Caco-2 (cell line): ENCODE measurements around the gene CCR3. TPM values are rescaled to one million over a fixed set of nuclear protein-coding genes. Genes with fewer than 3 reads are reported as not detected.

Experiments
- BruUV-seq: library from RNA; stranded (reverse); fragments of 400-500 nt; replicated peaks from 2 replicates; lab custom pipeline; 2021; lab: Mats Ljungman, UMichigan
- CTCF ChIA-PET: fragments of 300-600 bp; sonication (Branson Sonifier 250); formaldehyde crosslinking; loops from one replicate; lab custom pipeline; 2022; ENCODE audit warnings: antibody characterized with exemption; lab: Charles Lee
- POLR2A ChIA-PET: fragments of 300-600 bp; sonication (Branson Sonifier 250); formaldehyde crosslinking; loops from one replicate; lab custom pipeline; 2022; ENCODE audit warnings: antibody characterized with exemption; lab: Charles Lee
- DNase-seq, 2 experiments: peaks; one replicate each; pipeline versions ENCODE4 v3.0.0 to v3.0.0-alpha.2; 2020 to 2022
- H3K27me3 ChIP-seq: replicated peaks from 2 replicates; pipeline ENCODE4 v1.6.0; 2011; ENCODE audit warnings: low read length; ENCODE audit not compliant: control insufficient read depth, insufficient read depth
- H3K36me3 ChIP-seq: 2 replicates; pipeline ENCODE4 v1.5.1; 2011; ENCODE audit warnings: low read length; ENCODE audit not compliant: control insufficient read depth, insufficient read depth
- H3K4me1 ChIP-seq: fragments of 250-450 bp; sonication (Bioruptor Pico); 2 replicates; pipeline ENCODE4 v1.5.1; 2020; ENCODE audit warnings: mild to moderate bottlenecking
- H3K4me3 ChIP-seq: 2 replicates; pipeline ENCODE4 v1.5.1; 2011; ENCODE audit warnings: low read depth, mild to moderate bottlenecking, control low read depth, low read length
- H3K9me3 ChIP-seq: fragments of 250-450 bp; sonication (Bioruptor Pico); 2 replicates; pipeline ENCODE4 v1.5.1; 2020; ENCODE audit warnings: mild to moderate bottlenecking, moderate library complexity
- H3K27ac Mint-ChIP-seq: one replicate; pipeline ENCODE4 v1.8.0; 2022; ENCODE audit warnings: mixed read lengths; ENCODE audit not compliant: unreplicated experiment
- H3K27me3 Mint-ChIP-seq: one replicate; pipeline ENCODE4 v1.8.0; 2022; ENCODE audit warnings: mixed read lengths; ENCODE audit not compliant: insufficient read depth, unreplicated experiment
- H3K36me3 Mint-ChIP-seq: one replicate; pipeline ENCODE4 v1.8.0; 2022; ENCODE audit warnings: mild to moderate bottlenecking, mixed read lengths; ENCODE audit not compliant: insufficient read depth, unreplicated experiment
- H3K4me1 Mint-ChIP-seq: one replicate; pipeline ENCODE4 v1.8.0; 2022; ENCODE audit warnings: low read depth, mixed read lengths; ENCODE audit not compliant: unreplicated experiment
- H3K4me3 Mint-ChIP-seq: one replicate; pipeline ENCODE4 v1.8.0; 2022; ENCODE audit warnings: mild to moderate bottlenecking, moderate library complexity, mixed read lengths; ENCODE audit not compliant: unreplicated experiment
- H3K9me3 Mint-ChIP-seq: one replicate; pipeline ENCODE4 v1.8.0; 2022; ENCODE audit warnings: mixed read lengths; ENCODE audit not compliant: unreplicated experiment
- intact Hi-C: fragments of 100-400 bp; cut with micrococcal nuclease; formaldehyde crosslinking; loops from one replicate; pipeline ENCODE4 v1.10.0; 2022; ENCODE audit not compliant: unreplicated experiment
- total RNA-seq: library from RNA; stranded (reverse); gene quantifications from 2 replicates; pipeline ENCODE4 v1.2.3, GENCODE V29; 2022
- TF ChIP-seq, protein P1 (sequence below), 2 experiments: fragments of 200-600 bp in 1 of 2; IDR thresholded peaks; 1 replicate in 1 of 2; 2 replicates in 1 of 2; pipeline versions ENCODE4 v1.5.1 to v1.8.0; 2011 to 2022; ENCODE audit warnings: antibody characterized with exemption in 1 of 2, control low read depth in 1 of 2, inconsistent platforms in 1 of 2, low read depth in 1 of 2, low read length in 1 of 2, mild to moderate bottlenecking in 1 of 2, moderate library complexity in 1 of 2; ENCODE audit not compliant: insufficient read depth in 1 of 2, severe bottlenecking in 1 of 2, unreplicated experiment in 1 of 2

The CCR3 gene
- total RNA-seq, 1 experiment from 2014 or later: 0.64 TPM

DNA sequence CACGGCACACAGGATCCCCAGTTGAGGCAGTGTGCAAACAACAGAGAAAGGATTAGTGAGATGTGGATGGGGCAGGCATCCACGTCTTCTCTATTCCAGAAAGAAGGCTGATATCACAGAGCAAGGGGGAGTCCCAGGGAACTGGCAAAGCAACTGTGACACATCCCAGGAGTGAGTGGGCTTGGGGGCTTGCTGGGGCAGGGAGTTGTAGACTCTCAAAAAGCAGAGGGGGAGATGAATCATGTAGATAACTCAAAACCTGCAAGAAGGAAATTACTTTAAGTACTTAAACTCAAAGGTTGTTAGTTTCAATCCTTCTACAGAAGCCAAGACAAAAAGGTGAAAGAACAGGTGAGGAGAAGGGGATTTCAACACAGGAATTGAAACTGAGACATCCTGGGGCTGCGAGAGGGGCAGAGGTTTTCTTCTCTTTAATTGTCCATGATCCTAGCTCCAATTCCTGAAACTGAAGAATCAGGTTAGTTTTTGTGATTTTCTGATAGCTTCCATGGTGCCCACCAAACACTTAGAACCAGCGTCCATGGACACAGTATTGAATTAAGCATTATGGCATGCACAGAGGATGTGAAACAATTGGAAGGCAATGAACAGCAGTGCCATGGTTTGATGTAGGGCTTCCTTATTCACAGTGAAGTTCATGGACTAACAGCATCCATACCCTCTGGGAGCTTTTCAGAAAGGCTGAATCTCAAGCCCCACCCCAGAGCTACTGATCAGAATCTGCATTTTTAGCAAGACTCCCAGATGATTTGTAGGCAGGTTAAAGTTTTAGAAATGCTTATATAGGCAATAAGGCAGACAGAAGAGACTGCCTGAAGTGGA is 52.0 kb downstream of the CCR3 start:
- no peak overlapping the region for H3K27ac Mint-ChIP-seq
- DNase-seq: no peak
- no peaks in the 10 kb centered on the region for H3K9me3 Mint-ChIP-seq
- H3K4me1 Mint-ChIP-seq: no peaks in the 10 kb centered on the region
- TF ChIP-seq, protein P1, sequence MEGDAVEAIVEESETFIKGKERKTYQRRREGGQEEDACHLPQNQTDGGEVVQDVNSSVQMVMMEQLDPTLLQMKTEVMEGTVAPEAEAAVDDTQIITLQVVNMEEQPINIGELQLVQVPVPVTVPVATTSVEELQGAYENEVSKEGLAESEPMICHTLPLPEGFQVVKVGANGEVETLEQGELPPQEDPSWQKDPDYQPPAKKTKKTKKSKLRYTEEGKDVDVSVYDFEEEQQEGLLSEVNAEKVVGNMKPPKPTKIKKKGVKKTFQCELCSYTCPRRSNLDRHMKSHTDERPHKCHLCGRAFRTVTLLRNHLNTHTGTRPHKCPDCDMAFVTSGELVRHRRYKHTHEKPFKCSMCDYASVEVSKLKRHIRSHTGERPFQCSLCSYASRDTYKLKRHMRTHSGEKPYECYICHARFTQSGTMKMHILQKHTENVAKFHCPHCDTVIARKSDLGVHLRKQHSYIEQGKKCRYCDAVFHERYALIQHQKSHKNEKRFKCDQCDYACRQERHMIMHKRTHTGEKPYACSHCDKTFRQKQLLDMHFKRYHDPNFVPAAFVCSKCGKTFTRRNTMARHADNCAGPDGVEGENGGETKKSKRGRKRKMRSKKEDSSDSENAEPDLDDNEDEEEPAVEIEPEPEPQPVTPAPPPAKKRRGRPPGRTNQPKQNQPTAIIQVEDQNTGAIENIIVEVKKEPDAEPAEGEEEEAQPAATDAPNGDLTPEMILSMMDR (IDR thresholded peaks at IDR 0.05; ENCODE audit: insufficient read depth in 1 of 2, low read depth in 1 of 2, low read length in 1 of 2, severe bottlenecking in 1 of 2, unreplicated experiment in 1 of 2): no peak
- CTCF ChIA-PET: interaction anchor here (0.6 to 1.4 kb wide), 2 partner anchors 78 to 367 kb away, joined by 3 to 4 read pairs; no protein-coding TSS in a partner anchor
- H3K36me3 Mint-ChIP-seq: no peaks in the 10 kb centered on the region
- Histone ChIP-seq H3K9me3 (no peaks in the 10 kb centered on the region), H3K4me1 (no peaks in the 10 kb centered on the region), H3K4me3 (no peak overlapping the region), H3K36me3 (no peaks in the 10 kb centered on the region), H3K27me3 (no peaks in the 10 kb centered on the region)
- POLR2A ChIA-PET: no interaction called here
- no peak overlapping the region for H3K4me3 Mint-ChIP-seq
- no peaks in the 10 kb centered on the region for H3K27me3 Mint-ChIP-seq
- intact Hi-C loops: loop anchor here (1.0 kb wide), 1 partner anchor 78 kb away; no protein-coding TSS in a partner anchor
- no TSS peak for BruUV-seq

DNA sequence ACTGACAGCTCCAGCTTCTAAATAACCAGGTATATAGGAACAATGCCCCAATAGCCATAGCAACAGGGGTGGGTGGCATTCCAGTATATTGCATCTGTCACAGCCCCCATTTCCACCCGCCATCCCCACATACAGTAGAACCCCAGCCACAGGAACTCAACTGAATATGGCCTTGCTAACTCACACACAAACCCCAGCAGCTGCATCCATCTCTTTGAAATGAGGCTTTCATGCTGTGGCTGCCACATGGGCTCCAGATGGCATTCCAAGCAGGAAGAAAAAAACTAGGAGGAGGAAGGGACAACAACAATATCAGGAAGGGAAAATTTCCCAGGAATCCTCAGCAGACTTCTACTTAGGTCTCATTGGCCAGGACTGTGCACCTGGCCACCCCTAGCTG is 54.6 kb downstream of the CCR3 start:
- intact Hi-C loops: no loop called here
- Mint-ChIP-seq H3K9me3 (no peaks in the 10 kb centered on the region), H3K4me3 (no peak overlapping the region), H3K36me3 (no peaks in the 10 kb centered on the region), H3K4me1 (no peaks in the 10 kb centered on the region), H3K27ac (no peak overlapping the region), H3K27me3 (no peaks in the 10 kb centered on the region)
- Histone ChIP-seq H3K36me3 (no peaks in the 10 kb centered on the region), H3K9me3 (no peaks in the 10 kb centered on the region), H3K27me3 (no peaks in the 10 kb centered on the region), H3K4me3 (no peak overlapping the region), H3K4me1 (no peaks in the 10 kb centered on the region)
- ChIA-PET POLR2A (no interaction called here), CTCF (interaction anchor here (0.6 kb wide), 1 partner anchor 89 kb away, joined by 5 read pairs; the partner anchor contains the start of gene CCR1)
- TF ChIP-seq, protein P1 (IDR thresholded peaks at IDR 0.05; ENCODE audit: insufficient read depth in 1 of 2, low read depth in 1 of 2, low read length in 1 of 2, severe bottlenecking in 1 of 2, unreplicated experiment in 1 of 2): no peak
- DNase-seq: no peak
- no TSS peak for BruUV-seq

DNA sequence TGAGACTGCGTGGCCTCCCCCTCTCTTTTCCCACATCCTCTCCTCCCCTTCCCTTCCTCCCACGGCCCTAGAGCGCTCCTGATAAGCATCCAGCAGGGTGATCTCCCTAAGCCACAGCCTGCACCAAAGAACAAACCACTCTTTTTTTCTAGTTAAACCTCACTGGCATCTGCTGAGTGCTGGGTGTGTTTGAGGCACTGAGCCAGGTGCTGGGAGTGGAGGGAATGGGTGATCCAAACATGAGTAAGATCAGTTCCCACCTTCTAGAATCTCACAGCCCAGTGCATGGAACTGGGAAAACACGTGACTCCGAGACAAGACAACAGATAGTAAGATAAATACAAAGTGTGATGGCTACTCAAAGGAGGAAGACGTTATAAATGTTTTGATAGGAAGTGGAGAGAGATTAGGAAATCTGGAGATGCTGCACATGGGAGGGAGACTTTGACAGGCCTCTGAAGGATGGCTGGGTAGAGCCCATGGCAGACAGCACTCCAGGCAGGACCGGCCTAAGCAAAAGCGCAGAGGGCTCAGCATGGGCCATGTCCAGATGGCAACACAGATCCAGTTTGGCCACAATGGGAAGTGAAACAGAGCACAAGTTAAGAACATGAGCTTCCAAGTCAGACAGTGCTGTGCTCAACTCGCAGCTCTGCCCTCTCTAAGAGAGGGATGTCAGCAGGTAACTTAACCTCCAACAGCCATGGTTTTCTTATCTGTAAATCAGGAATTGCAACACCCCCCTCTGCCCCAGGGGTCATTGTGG is 55.6 kb downstream of the CCR3 start:
- DNase-seq: no peak
- H3K4me1 Mint-ChIP-seq: no peaks in the 10 kb centered on the region
- Histone ChIP-seq H3K36me3 (no peaks in the 10 kb centered on the region), H3K4me3 (no peak overlapping the region), H3K9me3 (no peaks in the 10 kb centered on the region), H3K27me3 (no peaks in the 10 kb centered on the region), H3K4me1 (no peaks in the 10 kb centered on the region)
- H3K27ac Mint-ChIP-seq: no peak overlapping the region
- no TSS peak for BruUV-seq
- no peak overlapping the region for H3K4me3 Mint-ChIP-seq
- no peaks in the 10 kb centered on the region for H3K36me3 Mint-ChIP-seq
- ChIA-PET POLR2A (no interaction called here), CTCF (no interaction called here)
- TF ChIP-seq, protein P1 (IDR thresholded peaks at IDR 0.05; ENCODE audit: insufficient read depth in 1 of 2, low read depth in 1 of 2, low read length in 1 of 2, severe bottlenecking in 1 of 2, unreplicated experiment in 1 of 2): no peak
- intact Hi-C loops: no loop called here
- H3K27me3 Mint-ChIP-seq: no peaks in the 10 kb centered on the region
- H3K9me3 Mint-ChIP-seq: no peaks in the 10 kb centered on the region
